Thyroid gland (tissue), 4 donors: Measurements from ENCODE around the gene NOP16.

Source experiments
- CTCF ChIP-seq, 6 experiments: fragments of 200-600 bp in 3 of 6; fragments of 450-650 bp in 3 of 6; sonication (generic) in 3 of 6; IDR thresholded peaks; one replicate each; pipeline ENCODE4 v1.5.1; 2016 to 2019; ENCODE audit warnings: antibody characterized with exemption in 6 of 6, mild to moderate bottlenecking in 2 of 6, inconsistent platforms in 1 of 6, moderate library complexity in 1 of 6
- POLR2A ChIP-seq, 2 donors: fragments of 450-650 bp; IDR thresholded peaks; one replicate each; pipeline ENCODE4 v1.6.1; 2017; ENCODE audit warnings: antibody characterized with exemption in 2 of 2, mild to moderate bottlenecking in 2 of 2, moderate library complexity in 1 of 2

GRCh38 chr5:176366232-176366894, 22.0 kb downstream of the NOP16 start:
- TF ChIP-seq CTCF (IDR thresholded peaks at IDR 0.05) (no peak), POLR2A (IDR thresholded peaks at IDR 0.05) (no peak)
